Suppressor macrophage treated with lipopolysaccharide for 4 hours (primary cell): ENCODE measurements around the gene FAM98C.

Source experiments
- DNase-seq: peaks from one replicate; pipeline ENCODE4 v3.0.0-alpha.2; 2020

FAM98C gene

GRCh38 chr19:38429811-38430156, 26.9 kb downstream of the FAM98C start:
- DNase-seq = no peak

DNA sequence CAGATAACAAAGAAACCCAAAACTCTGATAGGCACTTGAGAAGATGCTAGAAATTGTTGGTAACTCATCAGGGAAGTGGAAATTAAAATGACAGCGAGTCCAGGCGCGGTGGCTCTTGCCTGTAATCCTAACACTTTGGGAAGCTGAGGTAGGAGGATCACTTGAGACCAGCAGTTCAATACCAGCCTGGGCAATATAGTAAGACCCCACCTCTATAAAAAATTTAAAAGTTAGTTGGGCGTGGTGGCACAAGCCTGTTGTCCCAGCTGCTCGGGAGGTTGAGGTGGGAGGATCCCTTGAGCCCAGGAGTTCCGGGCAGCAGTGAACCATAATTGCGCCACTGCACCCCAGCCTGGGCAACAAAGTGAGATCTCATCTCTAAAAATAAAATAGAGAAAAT, 28.0 kb downstream of the FAM98C start:
- DNase-seq = no peak

GRCh38 chr19:38433268-38433733, 30.4 kb downstream of the FAM98C start, which contains the start of gene RYR1:
TSS of gene RYR1 (plus strand) at chr19:38433691. CDS start at chr19:38433830, 139 bp downstream.
- DNase-seq = peak; percentile 37

GRCh38 chr19:38434549-38435051, 31.7 kb downstream of the FAM98C start:
- DNase-seq = no peak

DNA sequence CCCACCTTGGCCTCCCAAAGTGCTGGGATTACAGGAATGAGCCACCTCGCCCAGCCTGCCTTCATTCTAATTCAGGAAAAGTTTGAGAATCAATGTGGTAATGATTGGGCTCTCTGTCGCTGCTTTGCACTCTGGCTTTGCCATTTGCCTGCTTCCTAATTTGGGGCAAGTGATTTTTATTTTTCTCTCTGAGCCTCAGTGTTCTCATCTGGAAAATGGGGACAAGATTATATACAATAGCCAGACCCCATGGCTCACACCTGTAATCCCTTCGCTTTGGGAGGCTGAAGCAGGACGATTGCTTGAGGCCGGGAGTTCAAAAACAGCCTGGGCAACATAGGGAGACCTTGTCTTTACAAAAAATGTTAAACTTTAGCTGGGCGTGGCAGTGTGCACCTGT, 34.4 kb downstream of the FAM98C start:
- no peak for DNase-seq

GRCh38 chr19:38437917-38438316, 35.0 kb downstream of the FAM98C start:
- DNase-seq = no peak

- DNase-seq = no peak
These were observed 37.7 kb downstream of the FAM98C start for GRCh38 chr19:38440592-38440991.

GRCh38 chr19:38441657-38442348, 38.9 kb downstream of the FAM98C start:
- DNase-seq = no peak

DNA sequence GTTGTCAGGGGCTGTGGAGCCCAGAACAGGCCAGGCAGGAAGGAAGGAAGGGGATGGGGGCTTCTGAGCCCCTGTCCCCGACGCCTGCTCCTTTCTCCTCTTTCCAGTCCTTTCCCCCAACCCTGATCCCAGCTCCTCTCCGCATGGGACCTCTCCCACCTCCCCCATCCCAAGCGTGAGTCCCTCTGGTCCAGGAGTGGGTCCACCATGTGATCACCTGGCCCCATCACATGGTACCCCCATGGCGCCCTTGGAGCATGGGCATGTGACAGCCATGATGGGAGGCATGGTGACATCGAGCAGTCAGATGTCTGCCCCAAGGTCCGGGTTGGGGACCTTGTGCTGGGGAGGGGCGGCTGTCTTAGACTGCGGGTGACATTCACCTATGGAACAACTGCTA, 39.8 kb downstream of the FAM98C start:
- no peak for DNase-seq

DNA sequence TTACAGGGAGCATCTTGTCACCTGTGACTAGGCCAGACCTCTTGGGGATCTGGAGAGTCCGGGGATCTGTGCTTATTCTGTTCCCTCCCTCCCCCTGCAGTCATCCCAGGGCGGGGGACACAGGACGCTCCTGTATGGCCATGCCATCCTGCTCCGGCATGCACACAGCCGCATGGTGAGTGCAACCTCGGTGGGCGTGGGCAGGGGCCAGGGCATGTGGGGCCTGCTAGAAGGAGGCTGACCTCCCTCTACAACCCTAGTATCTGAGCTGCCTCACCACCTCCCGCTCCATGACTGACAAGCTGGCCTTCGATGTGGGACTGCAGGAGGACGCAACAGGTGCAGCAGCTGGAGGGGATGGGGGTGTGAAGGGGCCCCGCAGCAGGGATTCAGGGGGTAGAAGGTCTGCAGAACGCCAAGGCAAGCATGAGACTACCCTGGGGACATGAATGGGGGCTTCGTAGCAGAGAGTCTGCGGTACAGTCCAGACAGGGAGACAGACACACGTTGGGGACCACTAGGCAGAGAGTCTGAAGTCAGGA, 40.6 kb downstream of the FAM98C start:
- DNase-seq = no peak

GRCh38 chr19:38444026-38444425, 41.1 kb downstream of the FAM98C start:
- DNase-seq = no peak

DNA sequence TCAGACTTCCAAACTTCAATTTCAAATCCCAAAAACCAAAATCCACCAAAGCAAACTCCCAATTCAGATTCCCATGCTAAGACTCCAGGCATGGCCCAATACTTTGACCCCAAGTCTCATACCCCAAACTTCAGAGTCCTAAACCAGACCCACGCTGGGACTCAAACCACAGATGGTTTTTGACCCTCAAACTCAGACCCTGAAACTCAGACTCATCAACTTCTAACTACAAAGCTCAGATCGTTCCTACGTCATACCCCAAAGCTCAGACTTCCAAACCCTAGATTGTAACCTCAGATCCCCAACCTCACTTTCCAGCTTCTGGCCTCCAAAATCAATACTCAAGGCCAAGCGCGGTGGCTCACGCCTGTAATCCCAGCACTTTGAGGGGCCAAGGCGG, 42.5 kb downstream of the FAM98C start:
- no peak for DNase-seq

- DNase-seq = no peak
These were observed 45.3 kb downstream of the FAM98C start for GRCh38 chr19:38448225-38448624.

DNA sequence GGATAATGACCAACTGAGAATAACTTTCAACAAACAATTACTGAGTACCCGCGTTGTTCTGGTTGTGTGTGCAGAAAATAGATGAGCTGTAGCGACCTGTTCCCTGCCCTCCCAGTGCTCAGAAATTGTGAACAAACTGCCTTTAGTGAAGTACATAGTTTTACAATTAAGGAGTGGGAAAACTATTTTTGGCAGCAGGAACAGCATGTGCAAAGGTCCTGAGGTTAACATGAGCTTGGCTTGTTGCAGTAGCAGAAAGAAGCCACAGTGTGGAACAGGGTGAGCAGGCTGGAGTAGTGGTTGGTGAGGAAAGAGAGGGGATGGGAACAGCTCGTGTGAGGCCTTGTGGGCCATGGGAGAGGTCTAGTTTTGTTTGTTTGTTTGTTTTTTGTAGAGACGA, 46.6 kb downstream of the FAM98C start:
- no peak for DNase-seq

- DNase-seq = no peak
These were observed 48.1 kb downstream of the FAM98C start for GRCh38 chr19:38451036-38451435.

DNA sequence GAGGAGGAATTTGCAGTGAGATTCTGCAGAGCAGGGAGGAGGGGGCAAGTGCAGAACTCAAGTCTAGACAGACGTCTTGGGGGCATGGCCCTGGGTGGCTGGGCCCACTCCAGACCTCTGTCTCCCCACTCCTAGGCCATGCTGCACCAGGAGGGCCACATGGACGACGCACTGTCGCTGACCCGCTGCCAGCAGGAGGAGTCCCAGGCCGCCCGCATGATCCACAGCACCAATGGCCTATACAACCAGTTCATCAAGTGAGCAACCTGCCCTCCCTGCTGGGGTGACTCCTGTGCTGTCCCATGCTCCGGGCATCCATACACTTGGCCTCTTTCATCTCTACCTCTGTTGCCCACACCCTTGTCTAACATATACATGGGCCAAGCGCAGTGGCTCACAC, 48.7 kb downstream of the FAM98C start:
- DNase-seq = no peak

DNA sequence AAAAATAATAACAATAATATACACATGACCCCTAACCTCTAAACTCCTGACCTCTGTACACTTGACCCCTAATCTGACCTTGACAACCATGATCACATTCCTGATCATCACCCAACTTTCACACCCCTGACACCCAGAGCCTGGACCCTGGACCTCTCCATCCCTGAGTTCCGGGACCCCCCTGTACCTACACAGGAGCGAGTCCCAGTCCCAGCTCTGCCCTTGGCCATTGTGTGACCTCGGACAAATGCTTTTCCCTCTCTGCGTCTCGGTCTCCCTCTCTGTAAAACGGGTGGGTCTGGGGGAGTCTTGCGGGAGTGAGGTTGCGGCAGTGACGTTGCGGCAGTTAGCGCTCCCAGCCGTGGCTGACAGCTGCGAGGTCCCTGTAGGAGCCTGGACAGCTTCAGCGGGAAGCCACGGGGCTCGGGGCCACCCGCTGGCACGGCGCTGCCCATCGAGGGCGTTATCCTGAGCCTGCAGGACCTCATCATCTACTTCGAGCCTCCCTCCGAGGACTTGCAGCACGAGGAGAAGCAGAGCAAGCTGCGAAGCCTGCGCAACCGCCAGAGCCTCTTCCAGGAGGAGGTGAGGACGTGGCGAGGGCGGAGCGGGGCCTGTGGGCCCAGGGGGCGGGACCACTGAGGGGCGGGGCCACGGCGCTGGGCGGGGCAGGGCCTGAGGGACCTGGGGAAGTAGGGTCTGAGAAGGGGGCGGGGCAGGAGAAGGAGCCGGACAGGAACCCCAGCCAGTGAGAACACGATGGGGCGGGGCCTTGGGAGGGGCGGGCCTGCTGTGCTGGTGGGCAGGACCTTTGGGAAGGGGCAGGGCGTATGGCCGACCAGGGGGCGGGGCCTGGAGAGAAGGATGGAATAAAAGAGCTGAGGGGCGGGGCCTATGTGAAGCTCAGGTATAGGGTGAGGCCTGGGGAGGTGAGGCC, 49.8 kb downstream of the FAM98C start:
- no peak for DNase-seq

DNA sequence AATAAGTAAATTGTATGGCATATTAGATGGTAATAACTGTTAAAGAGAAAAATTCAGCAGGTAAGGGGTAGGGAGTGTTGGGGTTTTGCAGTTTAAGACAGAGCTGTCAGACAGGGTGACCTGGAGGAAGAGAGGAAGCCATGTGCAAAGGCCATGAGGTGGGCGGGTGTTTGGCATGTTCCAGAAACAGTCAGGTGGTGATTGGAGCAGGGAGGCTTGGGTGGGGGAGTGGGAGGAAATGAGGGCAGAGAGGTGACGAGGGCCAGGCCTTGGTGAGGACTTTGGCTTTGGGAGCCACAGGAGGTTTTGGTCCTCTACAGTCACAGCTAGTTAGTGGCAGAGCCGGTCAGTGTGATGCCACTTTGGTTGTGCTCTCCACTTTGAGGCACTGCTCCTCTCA, 50.7 kb downstream of the FAM98C start:
- DNase-seq = no peak

- no peak for DNase-seq
These were observed 52.1 kb downstream of the FAM98C start for GRCh38 chr19:38455031-38455430.

DNA sequence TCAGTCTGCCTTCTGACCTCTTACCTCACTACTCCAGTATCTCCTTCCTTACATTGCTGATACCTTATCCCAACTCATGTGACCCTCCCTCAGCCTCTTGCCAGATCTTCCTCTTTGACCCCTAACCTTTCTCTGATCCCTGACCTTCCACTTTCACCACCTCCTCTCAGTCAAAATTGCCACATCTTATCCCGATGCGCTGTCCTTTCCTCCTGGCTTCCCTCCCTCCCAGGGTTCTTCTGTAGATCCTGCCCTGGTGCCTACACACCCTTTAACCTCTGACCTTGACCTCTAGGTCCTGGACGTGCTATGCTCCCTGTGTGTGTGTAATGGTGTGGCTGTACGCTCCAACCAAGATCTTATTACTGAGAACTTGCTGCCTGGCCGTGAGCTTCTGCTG, 54.3 kb downstream of the FAM98C start:
- DNase-seq = no peak

GRCh38 chr19:38457690-38458405, 55.0 kb downstream of the FAM98C start:
- DNase-seq = no peak
